Retinal pigment epithelial cell (primary cell): ENCODE measurements around the gene PRKG1.

Source experiments
- DNase-seq: peaks from one replicate; pipeline ENCODE4 v3.0.0-alpha.2; 2010; ENCODE audit warnings: low read depth
- H3K4me3 ChIP-seq: 2 replicates; pipeline ENCODE4 v1.5.1; 2011; ENCODE audit warnings: mild to moderate bottlenecking, low read length, control low read depth, moderate library complexity
- TF ChIP-seq, protein P1 (sequence below): conservative IDR thresholded peaks from 2 replicates; pipeline ENCODE4 v1.5.1; 2011; ENCODE audit warnings: low read depth, low read length, control low read depth, inconsistent platforms

The PRKG1 gene

GRCh38 chr10:52146766-52147165 is 1072.5 kb downstream of the PRKG1 start:
- TF ChIP-seq, protein P1, sequence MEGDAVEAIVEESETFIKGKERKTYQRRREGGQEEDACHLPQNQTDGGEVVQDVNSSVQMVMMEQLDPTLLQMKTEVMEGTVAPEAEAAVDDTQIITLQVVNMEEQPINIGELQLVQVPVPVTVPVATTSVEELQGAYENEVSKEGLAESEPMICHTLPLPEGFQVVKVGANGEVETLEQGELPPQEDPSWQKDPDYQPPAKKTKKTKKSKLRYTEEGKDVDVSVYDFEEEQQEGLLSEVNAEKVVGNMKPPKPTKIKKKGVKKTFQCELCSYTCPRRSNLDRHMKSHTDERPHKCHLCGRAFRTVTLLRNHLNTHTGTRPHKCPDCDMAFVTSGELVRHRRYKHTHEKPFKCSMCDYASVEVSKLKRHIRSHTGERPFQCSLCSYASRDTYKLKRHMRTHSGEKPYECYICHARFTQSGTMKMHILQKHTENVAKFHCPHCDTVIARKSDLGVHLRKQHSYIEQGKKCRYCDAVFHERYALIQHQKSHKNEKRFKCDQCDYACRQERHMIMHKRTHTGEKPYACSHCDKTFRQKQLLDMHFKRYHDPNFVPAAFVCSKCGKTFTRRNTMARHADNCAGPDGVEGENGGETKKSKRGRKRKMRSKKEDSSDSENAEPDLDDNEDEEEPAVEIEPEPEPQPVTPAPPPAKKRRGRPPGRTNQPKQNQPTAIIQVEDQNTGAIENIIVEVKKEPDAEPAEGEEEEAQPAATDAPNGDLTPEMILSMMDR = no peak
- DNase-seq = no peak
- no peak overlapping the region for H3K4me3 ChIP-seq

GRCh38 chr10:52170776-52171175 is 1096.5 kb downstream of the PRKG1 start:
- no peak for DNase-seq
- no peak overlapping the region for H3K4me3 ChIP-seq
- TF ChIP-seq, protein P1 = no peak

GRCh38 chr10:52172581-52172980 is 1098.3 kb downstream of the PRKG1 start:
- TF ChIP-seq, protein P1 = no peak
- H3K4me3 ChIP-seq = no peak overlapping the region
- DNase-seq = no peak

DNA sequence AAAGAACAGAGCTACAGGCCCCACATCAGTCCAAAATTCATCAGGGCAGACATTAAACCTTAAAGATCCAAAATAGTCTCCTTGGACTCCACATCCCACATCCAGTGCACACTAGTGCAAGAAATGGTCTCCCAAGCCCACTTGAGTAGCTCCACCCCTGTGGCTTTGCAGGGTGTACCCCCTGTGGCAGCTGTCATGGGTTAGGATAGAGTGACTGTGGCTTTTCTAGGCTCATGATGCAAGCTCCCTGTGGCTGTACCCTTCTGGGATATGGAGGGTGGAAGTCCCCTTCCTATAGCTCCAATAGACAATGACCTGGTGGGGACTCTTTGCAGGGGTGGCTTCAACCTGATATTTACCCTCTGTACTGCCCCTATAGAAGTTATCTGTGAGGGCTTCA is 1111.0 kb downstream of the PRKG1 start:
- no peak overlapping the region for H3K4me3 ChIP-seq
- DNase-seq = no peak
- TF ChIP-seq, protein P1 = no peak

DNA sequence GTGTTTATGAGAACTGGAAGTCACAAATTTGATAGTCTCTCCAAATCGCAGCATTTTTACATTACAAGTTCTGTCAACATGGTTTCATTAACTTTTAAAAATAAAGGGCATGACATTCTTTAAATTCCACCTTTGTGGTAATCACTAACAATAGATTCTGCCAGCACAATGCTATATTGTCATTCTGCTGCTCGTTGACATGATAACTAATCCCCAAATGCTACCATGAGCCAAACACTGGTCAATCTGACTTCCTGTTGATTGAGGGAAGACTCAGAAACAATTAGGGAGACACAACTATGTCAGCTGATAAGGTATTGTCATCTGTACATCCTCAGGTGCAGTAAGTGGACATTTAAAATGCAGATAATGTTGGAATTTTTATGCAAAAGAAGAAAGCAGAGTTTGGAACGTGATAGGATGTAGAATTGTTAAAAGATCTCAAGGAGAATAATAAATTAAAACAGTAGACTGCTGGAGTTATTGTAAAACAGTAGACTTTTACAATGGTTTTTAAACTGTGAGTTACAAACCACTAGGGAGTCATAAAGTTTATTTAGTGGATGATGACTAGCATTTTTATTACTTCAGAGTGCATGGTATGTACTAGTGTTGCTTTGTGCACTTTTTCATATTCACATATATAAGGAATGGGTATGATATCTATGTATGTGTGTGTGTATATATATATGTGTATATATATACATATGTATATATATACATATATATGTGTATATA is 1113.4 kb downstream of the PRKG1 start:
- no peak overlapping the region for H3K4me3 ChIP-seq
- TF ChIP-seq, protein P1 = no peak
- DNase-seq = no peak

DNA sequence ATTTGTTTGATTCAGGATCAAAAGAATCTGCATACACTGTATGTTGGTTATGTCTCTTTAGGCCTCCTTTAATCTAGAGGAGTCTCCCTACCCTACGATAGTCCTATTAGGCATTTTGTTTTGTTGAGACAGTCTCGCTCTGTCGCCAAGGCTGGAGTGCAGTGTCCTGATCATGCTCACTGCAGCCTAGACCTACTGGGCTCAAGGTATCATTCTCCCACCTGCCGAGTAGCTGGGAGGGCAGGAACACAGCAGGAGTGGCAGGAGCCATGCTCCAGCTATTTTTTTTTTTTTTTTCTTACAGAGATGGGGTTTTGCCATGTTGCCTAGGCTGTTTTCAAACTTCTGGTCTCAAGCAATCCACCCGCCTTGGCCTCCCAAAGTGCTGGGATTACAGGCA is 1116.8 kb downstream of the PRKG1 start:
- H3K4me3 ChIP-seq = no peak overlapping the region
- DNase-seq = no peak
- TF ChIP-seq, protein P1 = no peak

DNA sequence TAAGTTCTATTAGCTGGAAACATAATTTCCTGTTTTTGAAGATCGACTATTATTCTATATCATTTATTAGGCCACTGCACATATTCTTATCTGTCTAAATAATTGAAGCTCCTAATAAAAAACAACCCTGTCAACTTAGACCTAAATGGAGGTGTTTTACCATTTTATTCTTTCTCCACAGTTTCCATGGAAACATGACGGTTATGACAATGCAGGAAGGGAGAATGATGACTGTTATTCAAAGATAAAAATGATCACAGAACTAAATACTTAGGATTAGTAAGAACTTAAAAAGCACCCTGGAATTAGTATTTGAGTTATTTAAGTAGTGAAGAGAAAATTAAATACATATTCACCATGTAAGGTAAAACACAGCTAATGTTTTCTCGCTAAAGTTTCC is 1119.9 kb downstream of the PRKG1 start:
- TF ChIP-seq, protein P1 = no peak
- H3K4me3 ChIP-seq = no peak overlapping the region
- DNase-seq = no peak
